HG03108 (cell line): ENCODE data around the gene NEB.
A peak's percentile ranks its signal among the peaks of the same experiment; 100 is the strongest.

Experiments
- ATAC-seq: cut with Tn5 transposase; IDR thresholded peaks from one replicate; pipeline ENCODE4 v1.9.1; 2021; ENCODE audit warnings: moderate library complexity; ENCODE audit not compliant: unreplicated experiment

NEB gene, protein sequence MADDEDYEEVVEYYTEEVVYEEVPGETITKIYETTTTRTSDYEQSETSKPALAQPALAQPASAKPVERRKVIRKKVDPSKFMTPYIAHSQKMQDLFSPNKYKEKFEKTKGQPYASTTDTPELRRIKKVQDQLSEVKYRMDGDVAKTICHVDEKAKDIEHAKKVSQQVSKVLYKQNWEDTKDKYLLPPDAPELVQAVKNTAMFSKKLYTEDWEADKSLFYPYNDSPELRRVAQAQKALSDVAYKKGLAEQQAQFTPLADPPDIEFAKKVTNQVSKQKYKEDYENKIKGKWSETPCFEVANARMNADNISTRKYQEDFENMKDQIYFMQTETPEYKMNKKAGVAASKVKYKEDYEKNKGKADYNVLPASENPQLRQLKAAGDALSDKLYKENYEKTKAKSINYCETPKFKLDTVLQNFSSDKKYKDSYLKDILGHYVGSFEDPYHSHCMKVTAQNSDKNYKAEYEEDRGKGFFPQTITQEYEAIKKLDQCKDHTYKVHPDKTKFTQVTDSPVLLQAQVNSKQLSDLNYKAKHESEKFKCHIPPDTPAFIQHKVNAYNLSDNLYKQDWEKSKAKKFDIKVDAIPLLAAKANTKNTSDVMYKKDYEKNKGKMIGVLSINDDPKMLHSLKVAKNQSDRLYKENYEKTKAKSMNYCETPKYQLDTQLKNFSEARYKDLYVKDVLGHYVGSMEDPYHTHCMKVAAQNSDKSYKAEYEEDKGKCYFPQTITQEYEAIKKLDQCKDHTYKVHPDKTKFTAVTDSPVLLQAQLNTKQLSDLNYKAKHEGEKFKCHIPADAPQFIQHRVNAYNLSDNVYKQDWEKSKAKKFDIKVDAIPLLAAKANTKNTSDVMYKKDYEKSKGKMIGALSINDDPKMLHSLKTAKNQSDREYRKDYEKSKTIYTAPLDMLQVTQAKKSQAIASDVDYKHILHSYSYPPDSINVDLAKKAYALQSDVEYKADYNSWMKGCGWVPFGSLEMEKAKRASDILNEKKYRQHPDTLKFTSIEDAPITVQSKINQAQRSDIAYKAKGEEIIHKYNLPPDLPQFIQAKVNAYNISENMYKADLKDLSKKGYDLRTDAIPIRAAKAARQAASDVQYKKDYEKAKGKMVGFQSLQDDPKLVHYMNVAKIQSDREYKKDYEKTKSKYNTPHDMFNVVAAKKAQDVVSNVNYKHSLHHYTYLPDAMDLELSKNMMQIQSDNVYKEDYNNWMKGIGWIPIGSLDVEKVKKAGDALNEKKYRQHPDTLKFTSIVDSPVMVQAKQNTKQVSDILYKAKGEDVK (N-terminal part only)

DNA sequence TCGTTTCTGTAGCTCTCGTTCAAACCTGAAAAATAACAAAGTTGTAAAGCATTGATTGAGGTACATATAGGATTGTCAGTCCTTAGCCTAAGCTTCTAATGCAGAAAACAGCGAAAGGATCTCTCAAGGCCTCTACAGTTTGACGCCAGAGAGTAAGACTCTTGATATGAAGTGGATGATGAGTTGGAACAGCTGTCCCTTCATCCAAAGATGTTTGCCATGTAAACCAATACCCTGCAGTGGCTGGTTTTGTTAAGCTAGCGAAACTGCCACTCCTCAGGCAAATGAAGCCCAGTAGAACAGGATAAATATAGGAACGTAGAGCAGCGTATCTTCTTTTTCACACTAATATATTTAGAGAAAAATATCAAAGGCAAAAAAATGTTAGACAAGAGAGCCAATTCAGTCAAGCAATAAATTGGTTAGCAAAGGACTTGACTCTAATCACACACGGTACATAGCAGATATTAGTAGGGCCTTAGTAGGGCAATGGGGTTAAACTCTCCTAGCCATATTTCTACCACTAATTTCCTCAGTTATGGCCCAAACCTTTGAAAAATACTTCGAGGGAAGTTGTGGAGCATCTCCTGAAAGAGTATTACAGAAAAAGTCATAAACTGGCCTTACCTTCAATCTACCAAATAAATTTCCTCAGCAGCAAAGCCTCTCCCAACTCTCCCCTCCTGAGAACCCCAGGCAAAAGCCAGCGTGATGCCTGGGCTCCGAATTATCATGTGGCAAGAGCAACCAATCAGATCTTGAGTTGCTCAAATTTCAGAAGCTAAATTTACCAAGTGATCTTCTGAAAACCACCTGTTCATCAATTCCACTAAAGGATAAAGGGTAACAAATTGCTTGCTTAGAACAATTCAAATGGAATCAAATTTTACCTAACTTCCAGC is at the start of gene NEB:
TSS of gene NEB (minus strand) at position 706 of the 902 bp plus-strand sequence. CDS start 1,320 bp downstream, outside the sequence.
- no peak for ATAC-seq

DNA sequence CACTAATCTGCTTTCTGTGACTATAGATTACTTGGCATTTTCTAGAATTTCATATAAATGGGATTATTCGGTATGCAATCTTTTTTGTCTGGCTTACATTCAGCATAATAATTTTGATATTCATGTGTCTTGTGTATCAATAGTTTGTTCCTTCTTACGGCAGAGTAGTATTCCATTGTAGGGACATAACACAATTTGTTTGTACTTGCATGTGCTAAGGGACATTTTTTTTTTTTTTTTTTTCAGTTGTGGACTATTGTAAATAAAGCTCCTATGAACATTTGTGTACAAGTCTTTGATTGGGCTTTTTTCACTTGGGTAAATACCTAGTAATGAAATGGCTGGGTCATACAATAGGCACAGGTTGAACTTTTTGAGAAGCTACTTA is 48.9 kb upstream of the NEB start:
- no peak for ATAC-seq

DNA sequence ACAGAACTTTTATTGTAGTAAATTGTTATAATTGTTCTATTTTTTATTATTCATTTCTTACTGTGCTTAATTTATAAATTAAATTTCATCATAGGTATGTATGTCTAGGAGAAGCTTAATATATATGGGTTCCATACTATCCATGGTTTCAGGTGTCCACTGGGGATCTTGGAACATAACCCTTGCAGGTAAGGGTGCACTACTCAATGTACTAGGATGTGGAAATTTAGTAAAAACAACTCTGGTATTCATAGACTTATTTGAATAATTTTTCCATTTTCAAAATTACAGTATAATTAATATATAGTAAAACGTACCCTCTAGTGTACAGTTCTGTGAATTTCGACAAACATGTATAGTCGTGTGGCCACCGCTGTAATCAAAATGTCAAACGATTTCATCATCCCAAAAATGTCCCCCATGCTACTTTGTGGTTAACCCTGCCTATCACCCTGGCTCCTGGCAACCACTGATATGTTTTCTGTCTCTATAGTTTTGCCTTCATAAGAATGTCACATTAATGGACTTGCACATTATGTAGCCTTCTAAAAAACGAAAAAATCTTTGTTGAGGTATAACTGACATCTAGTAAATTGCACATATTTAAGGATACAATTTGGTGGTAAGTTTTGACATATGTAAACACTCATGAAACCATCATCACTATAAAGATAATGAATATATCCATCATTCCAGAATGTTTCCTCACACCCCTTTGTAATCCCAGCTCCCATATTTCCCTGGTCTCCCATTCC is 48.3 kb upstream of the NEB start:
- ATAC-seq = no peak

DNA sequence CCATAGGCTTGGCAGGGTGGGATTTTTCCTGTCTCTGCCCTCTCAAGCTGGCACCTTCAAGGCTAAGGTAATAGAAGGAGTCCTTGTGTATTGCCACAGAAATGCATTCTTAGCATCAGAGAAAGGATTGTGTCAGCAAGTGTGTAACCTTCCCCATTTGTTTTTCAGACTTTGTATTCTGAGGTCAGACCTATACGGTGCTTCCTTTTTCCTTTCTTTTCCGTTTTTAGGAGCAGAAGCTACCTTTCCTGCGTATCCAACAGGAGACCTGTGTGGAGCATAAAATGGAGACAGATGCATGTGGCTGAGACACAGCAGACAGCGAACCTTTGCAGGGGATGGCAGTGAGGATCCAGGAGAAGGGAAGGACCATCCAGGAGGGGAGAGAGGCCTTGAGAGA is 47.4 kb upstream of the NEB start:
- ATAC-seq = no peak

DNA sequence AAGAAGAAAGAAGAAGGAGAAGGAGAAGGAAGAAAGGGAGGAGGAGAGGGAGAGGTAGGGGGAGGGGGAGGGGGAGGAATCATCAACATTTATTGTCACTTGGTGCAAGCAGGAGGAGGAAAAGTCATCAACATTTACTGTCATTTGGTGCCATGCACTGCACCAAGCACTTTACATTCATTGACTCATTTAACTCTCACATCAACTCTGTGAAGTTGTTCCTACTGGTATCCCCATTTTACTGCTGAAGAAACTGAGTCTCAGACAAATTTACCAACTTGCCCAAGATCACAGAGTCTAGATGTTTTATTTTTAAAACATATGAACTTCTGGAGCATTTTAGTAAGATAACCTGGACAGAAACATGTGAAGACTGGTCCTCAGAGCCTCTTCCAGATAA is 46.7 kb upstream of the NEB start:
- no peak for ATAC-seq

DNA sequence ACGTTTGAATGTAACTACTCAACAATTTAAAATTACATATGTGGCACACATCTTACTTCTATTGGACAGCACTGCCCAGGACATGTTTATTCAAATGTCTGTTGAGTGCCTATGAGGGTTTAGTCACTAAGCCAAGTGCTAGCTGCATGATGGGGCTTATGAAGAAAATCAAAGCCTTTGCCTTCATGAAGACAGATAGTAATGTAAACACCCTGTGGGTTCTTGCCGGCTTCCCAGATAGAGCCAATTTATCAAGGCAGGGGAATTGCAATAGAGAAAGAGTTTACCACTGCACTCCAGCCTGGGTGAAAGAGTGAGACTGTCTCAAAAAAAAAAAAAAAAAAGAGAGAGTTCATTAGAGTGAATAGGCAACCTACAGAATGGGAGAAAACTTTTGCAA is 43.7 kb upstream of the NEB start:
- no peak for ATAC-seq

DNA sequence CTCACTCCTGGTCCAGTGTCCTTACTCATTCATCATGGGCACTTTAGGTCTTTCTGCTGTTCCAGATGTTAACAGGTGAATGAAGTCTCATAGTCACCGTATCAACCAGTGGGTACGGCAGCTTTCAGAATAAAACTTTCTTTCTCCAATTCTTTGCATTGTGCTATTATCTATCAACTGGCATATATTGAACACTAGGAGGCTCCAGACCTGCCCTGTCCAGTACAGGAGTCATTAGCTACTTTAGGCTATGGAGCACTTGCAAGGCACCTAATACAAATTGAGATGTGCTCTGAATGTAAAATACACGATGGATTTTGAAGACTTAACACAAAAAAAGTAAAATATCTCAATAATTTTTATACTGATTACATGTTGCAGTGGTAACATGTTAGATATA is 43.2 kb upstream of the NEB start:
- ATAC-seq = no peak

DNA sequence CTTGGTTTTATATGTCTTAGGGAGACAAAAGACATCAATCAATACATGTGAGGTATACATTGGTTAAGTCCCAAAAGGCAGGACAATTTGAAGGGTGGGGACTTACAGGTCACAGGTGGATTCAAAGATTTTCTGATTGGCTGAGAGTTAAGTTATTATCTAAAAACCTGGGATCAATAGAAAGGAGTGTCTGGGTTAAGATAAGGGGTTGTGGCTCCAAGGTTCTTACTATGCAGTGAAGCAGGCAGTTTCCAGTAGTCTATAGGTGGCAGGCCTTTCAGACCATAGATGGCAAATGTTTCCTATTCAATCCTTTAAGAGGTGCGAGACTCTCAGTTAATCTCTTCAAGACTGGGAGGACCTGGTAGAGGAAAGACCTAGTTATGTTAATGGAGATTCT is 42.1 kb upstream of the NEB start:
- no peak for ATAC-seq

DNA sequence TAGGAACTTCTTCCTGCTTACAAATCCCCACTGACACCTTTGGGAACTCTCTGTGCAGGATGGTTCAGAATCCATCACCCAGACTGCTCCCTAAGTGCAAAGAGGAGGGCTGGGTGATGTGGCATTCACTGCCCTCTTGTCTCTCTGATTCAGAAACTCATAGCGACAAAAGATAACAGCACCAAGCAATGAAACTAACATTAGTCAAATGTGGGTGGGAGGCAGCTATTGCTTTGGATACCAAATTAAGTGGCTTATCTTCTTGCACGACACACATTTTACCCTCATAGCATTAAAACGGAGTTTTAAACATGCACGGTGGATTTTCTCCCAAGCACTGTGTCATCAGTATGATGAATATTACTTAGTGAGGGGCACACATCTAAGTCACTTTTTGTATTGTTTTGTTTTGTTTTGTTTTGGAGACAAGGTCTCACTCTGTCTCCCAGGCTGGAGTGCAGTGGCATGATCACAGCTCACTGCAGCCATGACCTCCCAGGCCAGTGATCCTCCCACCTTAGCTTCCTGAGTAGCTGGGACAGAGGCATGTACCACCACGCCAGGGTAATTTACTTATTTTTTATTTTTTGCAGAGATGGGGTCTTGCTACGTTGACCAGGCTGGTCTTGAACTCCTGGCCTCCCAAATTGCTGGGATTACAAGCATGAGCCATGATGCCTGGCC is 40.9 kb upstream of the NEB start:
- ATAC-seq = no peak

DNA sequence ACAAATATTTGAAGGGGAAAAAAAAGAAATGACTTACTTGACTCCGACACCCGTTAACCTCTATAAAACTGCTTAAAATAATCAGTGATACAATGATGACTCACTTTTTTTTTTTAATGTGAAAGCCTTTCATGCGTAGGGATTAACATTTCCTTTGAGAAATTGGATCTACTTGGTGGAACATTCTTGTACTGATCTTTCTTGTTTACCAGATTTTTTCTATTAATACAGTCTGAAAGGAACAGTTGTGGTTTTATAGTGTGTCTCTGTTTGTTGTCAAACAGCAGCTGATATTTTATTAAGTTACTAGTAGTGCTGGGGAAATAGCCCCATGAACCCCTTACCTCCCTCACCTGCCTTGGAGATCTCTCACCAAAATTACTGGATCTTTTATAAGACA is 40.2 kb upstream of the NEB start:
- ATAC-seq = no peak

DNA sequence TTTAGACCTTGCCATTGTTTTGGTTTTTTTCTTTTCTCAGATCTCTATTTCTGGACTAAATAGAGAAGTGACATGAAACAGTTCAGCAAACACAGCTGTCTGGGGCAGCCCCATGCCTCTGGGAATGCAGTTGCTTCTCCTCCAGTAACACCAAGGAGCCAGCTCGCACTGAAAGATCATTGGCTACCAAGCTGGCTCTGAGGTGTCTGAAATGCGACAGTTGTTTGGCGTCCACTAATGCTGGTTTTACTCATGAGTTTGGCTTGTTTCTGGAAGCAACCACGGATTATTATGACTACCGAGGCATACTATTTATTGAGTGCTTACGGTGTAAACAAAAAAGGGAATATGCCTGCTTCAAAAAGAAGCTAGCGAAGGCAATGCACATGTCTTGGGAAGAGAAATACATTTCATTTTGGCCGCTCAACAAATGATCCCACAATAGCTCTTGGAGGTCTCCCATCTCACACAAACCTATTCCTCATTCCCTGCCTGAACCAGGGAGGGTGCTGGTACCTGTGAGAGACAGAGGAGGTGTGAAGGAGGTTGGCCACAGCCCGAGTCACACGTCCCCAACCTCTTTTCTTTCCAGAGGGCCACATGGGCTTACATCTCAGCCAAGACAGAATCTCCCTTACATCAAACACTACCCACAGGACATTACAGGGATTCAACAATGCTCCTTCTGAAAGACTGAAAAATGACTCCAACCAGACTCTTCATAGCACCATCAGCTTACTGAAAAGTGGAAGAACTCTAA is 37.5 kb upstream of the NEB start:
- peak; percentile 97 for ATAC-seq

DNA sequence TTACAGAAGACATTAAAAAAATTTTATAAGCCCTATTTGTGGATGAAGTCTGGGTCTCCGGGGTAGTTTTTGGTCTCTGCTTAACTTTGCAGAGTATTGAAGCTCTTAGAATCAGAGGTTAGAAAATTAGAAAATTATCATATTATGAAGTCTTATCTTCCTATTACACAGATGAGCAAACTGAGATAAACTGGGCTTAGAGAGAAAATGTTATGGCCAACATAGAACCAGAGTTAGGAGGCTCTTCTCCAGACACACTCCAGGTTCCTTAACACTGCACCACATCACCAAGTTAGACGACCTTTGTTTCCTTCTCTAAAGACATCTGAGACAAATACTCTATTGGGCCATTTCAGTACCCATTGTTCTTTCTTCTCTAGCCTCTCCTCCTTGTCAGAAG is 36.7 kb upstream of the NEB start:
- ATAC-seq = no peak

DNA sequence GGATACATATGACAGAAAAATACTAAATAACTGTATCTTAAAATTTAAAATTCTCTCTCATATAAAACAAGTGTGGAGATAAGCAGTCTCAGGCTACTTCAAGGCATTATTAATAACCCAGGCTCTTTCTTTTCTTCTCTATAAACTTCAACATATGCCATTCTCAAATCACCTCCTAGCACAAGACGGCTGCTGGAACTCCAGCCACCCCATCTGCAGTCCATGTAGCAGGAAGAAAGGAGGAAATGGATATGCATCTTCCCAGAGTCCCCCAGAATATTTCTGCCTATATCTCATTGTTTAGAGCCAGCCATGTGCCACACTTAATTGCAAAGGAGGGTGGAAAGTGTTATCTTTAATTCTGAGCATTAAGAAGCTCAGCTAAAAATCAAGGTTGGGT is 35.3 kb upstream of the NEB start:
- no peak for ATAC-seq

DNA sequence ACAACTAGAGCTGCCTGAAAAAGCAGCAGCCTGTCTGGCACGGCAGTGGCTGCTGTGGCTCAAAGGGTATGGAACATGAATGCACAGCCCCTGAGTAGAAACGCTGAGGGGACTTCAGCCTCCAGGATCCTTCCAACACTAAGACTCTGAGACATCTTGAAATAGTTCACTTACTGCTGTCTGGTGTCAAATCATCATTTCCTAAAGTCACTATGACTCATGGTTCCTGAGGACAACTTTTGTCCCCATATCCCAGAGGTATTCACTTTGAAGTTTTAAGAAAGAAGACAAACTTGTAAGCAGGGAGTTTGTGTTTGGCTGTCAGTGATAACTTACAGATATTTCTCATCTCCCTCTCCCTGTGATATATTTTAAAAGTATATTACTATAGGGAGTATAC is 33.3 kb upstream of the NEB start:
- ATAC-seq = no peak

DNA sequence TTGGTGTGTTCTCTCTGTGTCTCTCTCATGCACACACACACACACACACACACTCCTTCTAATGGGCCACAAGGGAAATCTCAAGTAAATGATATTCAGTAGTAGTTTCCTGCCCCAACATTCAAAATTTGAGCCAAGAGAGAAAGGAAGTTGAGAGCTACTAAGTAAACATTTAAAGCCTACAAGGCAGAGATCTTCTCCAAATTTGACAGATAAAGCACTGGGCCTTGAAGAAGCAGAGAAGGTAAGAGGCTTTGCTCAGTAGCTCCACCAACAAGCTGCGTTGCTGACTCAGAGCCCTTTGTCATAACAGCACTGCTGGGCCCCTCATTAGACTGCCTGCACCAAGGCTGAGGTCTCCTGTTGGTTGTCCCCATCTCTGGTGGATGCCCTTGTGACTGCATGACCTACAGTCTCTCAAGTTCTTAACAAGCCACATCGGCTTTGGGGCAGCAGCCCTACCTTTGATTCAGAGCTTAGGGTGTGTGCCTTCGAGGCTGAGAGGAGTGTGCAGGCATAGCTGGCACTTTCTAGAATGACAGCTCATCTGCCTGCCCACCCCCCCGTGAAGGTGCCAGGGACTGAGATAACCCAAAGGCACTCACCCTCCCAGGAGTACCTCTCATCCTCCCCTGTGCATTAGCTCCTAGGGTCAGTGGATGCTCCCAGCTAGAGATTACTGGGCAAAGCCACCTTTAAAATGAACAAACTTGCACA is 32.3 kb upstream of the NEB start:
- peak; percentile 49 for ATAC-seq

DNA sequence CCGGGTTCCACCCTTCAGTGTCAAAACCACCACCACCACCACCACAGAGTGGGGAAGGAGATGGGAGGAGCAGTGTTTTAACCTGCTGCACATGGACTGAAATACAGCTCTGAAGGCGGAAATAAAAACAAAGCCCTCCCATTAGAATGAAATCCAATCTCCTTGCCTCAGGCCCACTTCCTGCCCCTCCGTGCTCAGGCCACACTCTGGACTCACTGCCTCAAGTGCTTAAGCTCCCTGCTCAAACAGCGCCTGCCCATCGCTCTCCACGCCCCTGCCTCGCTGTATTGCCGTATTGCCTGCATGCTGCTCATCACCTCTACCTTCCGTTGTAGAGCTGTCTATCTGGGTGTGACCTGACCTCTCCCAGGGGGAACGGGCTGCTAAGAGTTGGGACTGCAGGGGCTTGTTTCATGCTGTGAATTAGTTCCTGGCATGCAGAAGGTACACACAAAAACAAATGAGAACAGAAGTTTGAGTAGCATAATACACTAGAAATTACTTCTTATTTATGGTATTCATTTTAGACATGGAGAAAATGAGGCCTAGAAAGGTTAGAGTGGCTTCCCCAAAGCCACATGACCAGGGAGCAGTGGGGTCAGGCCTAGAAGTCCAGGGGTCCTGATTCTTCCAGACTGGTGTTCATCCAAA is 31.6 kb upstream of the NEB start:
- ATAC-seq = no peak

DNA sequence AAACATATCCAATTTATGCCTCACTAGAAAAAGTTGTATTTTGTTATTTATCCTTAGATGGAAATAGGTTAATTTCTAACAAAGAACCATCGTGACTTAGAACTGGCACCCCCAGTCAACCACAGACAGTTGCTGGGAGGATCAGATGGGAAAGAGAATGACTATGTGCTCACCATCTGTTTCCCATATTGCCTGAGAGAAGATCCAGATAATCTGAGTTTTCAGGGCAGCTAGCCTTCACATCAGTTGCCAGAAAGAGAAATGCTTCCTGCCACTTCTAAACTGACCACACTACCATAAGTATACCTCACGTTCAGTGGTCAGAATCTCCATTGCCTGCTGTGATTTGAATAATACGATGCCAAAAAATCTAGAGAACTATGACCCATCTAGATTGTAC is 28.4 kb upstream of the NEB start:
- ATAC-seq = no peak
